Measurements from ENCODE around the gene KRT6A.

The KRT6A gene

DNA sequence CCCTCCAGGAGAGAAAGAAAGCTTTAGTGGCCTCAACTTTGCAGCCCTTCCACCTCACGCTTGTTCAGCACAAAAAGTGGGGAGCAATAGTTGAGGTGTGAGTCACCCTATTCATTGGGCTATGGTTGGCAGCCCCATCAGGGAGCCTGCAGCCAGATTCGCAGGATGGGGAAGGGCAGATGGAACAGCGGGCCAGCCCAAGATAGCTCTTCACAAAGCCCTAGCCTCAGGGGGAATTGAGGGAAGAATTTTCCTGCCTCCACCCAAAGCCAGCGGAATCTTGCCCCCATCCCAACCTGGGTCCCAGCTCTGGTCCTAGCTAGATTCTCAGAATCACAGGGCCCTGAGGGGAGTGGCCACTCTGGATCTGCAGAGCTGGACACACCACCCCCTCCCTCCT is 30.8 kb upstream of the KRT6A start:
- no peak overlapping the region for H3K4me3 ChIP-seq (ENCODE audit: low read depth, low read length)
- peaks cover 97% of the 10 kb centered on the region for H3K27me3 ChIP-seq (ENCODE audit: insufficient read depth, low read depth, severe bottlenecking)
- TF ChIP-seq, protein P1, sequence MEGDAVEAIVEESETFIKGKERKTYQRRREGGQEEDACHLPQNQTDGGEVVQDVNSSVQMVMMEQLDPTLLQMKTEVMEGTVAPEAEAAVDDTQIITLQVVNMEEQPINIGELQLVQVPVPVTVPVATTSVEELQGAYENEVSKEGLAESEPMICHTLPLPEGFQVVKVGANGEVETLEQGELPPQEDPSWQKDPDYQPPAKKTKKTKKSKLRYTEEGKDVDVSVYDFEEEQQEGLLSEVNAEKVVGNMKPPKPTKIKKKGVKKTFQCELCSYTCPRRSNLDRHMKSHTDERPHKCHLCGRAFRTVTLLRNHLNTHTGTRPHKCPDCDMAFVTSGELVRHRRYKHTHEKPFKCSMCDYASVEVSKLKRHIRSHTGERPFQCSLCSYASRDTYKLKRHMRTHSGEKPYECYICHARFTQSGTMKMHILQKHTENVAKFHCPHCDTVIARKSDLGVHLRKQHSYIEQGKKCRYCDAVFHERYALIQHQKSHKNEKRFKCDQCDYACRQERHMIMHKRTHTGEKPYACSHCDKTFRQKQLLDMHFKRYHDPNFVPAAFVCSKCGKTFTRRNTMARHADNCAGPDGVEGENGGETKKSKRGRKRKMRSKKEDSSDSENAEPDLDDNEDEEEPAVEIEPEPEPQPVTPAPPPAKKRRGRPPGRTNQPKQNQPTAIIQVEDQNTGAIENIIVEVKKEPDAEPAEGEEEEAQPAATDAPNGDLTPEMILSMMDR (IDR thresholded peaks at IDR 0.05; ENCODE audit: low read depth, low read length), result no peak
- no peaks in the 10 kb centered on the region for H3K36me3 ChIP-seq
- H3K9me3 ChIP-seq (ENCODE audit: severe bottlenecking), result no peaks in the 10 kb centered on the region
- H3K27ac ChIP-seq, result no peak overlapping the region
- DNase-seq, result no peak

DNA sequence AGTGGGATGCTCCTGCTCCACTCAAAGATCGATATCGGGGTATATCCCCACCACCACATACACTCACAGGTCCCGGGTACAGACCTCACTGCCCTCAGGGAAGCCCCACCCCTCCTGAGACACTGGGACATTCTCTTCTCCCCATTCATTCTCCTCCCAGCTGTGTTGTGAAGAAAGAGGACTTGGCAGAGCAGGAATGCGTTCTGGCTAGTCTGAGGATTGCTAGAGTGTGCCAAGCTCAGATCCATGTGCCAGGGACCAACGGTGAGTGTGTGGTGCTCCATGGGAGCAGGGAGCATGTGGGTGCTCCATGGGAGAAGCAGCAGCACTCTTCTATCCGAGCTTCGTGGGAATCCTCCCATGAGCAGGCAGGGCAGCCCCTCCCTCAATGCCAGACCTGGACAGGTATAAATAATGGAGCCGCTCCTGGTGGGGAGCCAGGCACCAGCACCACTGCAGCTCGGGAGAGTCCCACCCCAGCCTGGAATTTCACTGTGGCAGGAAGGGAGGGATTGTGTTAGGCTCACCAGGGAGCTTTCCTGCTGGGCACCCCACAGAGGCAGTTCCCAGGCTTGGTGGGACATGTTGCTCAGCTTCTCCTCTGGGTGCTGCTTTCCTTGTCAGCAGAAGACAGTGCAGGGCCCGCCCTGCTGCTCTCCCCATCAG is 29.4 kb upstream of the KRT6A start:
- TF ChIP-seq, protein P1 (IDR thresholded peaks at IDR 0.05; ENCODE audit: low read depth, low read length), result no peak
- DNase-seq, result no peak
- H3K27ac ChIP-seq, result no peak overlapping the region
- H3K9me3 ChIP-seq (ENCODE audit: severe bottlenecking), result no peaks in the 10 kb centered on the region
- peaks cover 95% of the 10 kb centered on the region for H3K27me3 ChIP-seq (ENCODE audit: insufficient read depth, low read depth, severe bottlenecking)
- no peak overlapping the region for H3K4me3 ChIP-seq (ENCODE audit: low read depth, low read length)
- H3K36me3 ChIP-seq, result no peaks in the 10 kb centered on the region

DNA sequence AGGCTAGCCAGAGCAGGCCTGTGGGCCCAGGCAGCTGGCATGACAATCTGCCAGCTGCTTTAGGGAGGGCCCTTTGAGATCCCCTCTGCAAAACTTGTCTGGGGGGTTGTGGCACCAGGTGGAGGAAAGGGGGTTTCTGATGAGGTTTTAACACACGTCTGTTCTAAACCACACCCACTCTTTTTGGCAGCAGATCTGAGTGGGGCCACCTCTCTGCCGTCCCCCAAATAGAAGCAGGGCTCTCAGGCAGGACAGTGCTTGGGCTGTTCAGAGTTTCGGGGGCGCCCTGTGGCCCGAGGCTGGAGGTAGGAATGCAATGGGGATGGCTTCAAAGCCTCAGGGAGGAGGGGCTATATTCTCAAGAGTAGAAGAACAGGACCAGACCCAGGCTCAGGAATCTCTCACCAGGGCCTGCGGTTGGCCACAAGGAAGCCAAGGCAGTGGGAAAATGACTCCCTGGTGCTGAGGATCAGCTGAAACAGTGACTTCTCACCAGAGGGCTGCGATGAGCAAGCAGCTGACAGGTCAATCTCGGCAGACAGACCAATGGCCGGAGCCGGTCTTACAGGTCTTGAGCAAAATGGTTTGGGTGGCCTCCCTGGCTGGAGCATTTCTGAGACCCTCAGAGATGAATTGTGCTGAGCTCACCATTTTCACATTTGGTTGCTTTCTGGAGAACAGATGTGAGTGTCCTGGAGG is 28.7 kb upstream of the KRT6A start:
- TF ChIP-seq, protein P1 (IDR thresholded peaks at IDR 0.05; ENCODE audit: low read depth, low read length), result no peak
- DNase-seq, result no peak
- no peaks in the 10 kb centered on the region for H3K36me3 ChIP-seq
- peaks cover 96% of the 10 kb centered on the region for H3K27me3 ChIP-seq (ENCODE audit: insufficient read depth, low read depth, severe bottlenecking)
- no peak overlapping the region for H3K27ac ChIP-seq
- no peaks in the 10 kb centered on the region for H3K9me3 ChIP-seq (ENCODE audit: severe bottlenecking)
- no peak overlapping the region for H3K4me3 ChIP-seq (ENCODE audit: low read depth, low read length)

DNA sequence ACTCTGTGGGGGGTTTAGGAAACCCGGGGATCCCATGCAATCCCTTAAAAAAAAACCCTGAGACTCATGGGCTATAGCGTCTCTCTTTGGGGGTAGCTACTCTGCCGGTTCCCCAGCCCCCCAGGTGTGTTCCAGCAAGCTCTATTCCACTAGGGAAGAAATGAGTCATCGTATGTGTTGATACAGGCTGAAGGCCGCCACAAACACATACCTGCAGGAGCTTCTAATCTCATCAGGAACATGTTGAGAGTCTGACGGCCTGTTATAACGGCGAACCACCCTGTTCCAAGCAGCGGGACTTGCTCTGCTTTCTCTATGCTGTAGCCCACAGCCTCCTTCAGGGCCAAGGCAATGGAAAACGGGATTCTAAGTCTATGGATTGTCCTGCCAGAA is 28.1 kb upstream of the KRT6A start:
- Histone ChIP-seq H3K27me3 (ENCODE audit: insufficient read depth, low read depth, severe bottlenecking) (peaks cover 96% of the 10 kb centered on the region), H3K9me3 (ENCODE audit: severe bottlenecking) (no peaks in the 10 kb centered on the region), H3K36me3 (no peaks in the 10 kb centered on the region), H3K27ac (no peak overlapping the region), H3K4me3 (ENCODE audit: low read depth, low read length) (no peak overlapping the region)
- no peak for DNase-seq
- TF ChIP-seq, protein P1 (IDR thresholded peaks at IDR 0.05; ENCODE audit: low read depth, low read length), result no peak

DNA sequence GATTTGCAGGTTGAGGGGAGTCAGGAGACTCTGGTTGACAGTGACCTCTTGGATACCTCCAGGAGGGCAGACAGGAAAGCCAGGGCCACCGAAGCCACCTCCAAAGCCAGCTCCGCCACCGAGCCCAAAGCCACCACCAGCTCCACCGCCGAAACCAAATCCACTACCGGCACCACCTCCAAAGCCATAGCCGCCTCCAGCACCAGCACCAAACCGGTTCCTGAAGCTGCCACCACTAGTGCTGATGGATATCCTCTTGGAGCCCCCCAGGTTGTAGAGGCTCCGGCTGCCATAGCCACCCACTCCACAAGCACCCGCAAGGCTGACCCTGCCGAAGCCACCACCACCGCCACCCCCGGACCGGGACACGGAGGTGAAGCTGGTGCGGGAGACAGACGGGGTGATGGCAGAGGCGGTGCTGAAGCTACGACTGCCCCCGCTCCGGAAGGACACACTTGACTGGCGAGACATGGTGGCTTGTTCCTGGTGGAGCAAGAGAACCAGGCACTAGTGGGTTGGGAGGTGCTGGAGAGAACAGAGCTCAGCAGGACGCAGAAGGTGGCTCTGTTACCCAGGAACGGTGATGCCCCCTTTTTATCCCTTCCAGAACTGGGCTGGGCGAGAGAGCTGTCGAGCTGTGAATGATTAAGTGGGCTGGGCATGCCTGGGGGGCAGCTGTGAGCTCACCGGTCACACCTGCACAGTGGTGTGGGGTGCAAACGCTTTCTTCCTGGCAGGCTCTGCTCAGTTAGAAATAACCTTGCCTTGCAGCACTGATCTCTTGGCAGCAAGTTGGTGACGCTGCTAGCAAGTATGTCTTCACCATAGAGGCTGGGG is 27.0 kb upstream of the KRT6A start, which contains the start of gene KRT5:
Gene KRT5, minus strand, starts transcription at position 569 of the 837 bp plus-strand sequence. Its CDS starts 98 bp downstream, at position 471.
- no peak within 1 kb of the TSS for H3K27ac ChIP-seq
- no peaks in the 10 kb centered on the region for H3K9me3 ChIP-seq (ENCODE audit: severe bottlenecking)
- no peak for DNase-seq
- H3K36me3 ChIP-seq, result no peaks in the 10 kb centered on the region
- H3K27me3 ChIP-seq (ENCODE audit: insufficient read depth, low read depth, severe bottlenecking), result peaks cover 96% of the 10 kb centered on the region
- H3K4me3 ChIP-seq (ENCODE audit: low read depth, low read length), result no peak within 1 kb of the TSS
- TF ChIP-seq, protein P1 (IDR thresholded peaks at IDR 0.05; ENCODE audit: low read depth, low read length), result no peak

All from WERI-Rb-1 (cell line).